ENCODE measurements around the gene ADGB.

GRCh38 chr6:146850981-146851380, 252.2 kb downstream of the ADGB start:
- TF ChIP-seq CTCF (IDR thresholded peaks at IDR 0.05; ENCODE audit: insufficient read depth, low read depth, low read length) (no peak), EZH2 (IDR thresholded peaks at IDR 0.05; ENCODE audit: insufficient read depth, low read length) (no peak)
